H1 (cell line): ENCODE measurements around the gene SPI1.

Source experiments
- CBX8 ChIP-seq: fragments of 300-800, 300-1000 bp; sonication (generic); IDR thresholded peaks from 2 replicates; pipeline ENCODE4 v1.7.1; 2016; ENCODE audit warnings: low read depth, low read length, borderline replicate concordance
- EP300 ChIP-seq, 2 experiments: IDR thresholded peaks; 1 replicate in 1 of 2; 2 replicates in 1 of 2; pipeline ENCODE4 v1.6.1; 2011 to 2012; ENCODE audit warnings: low read depth in 2 of 2, low read length in 2 of 2, mild to moderate bottlenecking in 2 of 2, borderline replicate concordance in 1 of 2, inconsistent platforms in 1 of 2, moderate library complexity in 1 of 2
- RNF2 ChIP-seq: fragments of 200-900, 300-1000 bp; sonication (generic); IDR thresholded peaks from 2 replicates; pipeline ENCODE4 v1.7.1; 2016; ENCODE audit warnings: borderline replicate concordance, low read depth, mild to moderate bottlenecking, antibody characterized with exemption, low read length; ENCODE audit not compliant: poor library complexity, severe bottlenecking; ENCODE audit errors: missing control alignments

GRCh38 chr11:47384498-47384897 is 6.2 kb upstream of the SPI1 start:
- no peak for TF ChIP-seq CBX8
- no peak for TF ChIP-seq RNF2
- no peak for TF ChIP-seq EP300 (IDR thresholded peaks at IDR 0.05; ENCODE audit: borderline replicate concordance in 1 of 2, low read depth in 2 of 2, low read length in 2 of 2)
